CD8-positive, alpha-beta memory T cell (primary cell): ENCODE results near the gene ZNF850. TPM values are rescaled to one million over a fixed set of nuclear protein-coding genes. Genes with fewer than 3 reads are reported as not detected.
A peak's percentile ranks its signal among the peaks of the same experiment; 100 is the strongest.

Source experiments
- CTCF ChIA-PET: fragments of 350-600 bp; sonication (Branson Sonifier 250); formaldehyde crosslinking; loops from one replicate; lab custom pipeline; 2021; ENCODE audit warnings: antibody characterized with exemption; lab: Charles Lee
- POLR2A ChIA-PET: fragments of 350-600 bp; sonication (Branson Sonifier 250); formaldehyde crosslinking; loops from one replicate; lab custom pipeline; 2021; ENCODE audit warnings: antibody characterized with exemption; lab: Charles Lee
- DNase-seq, 5 donors: peaks; one replicate each; pipeline versions ENCODE4 v3.0.0 to v3.0.0-alpha.2; 2020 to 2022; ENCODE audit warnings: mixed read lengths in 1 of 5
- H3K27ac ChIP-seq: one replicate; pipeline ENCODE4 v1.7.0; 2013; ENCODE audit warnings: low read depth, mild to moderate bottlenecking, low read length, moderate library complexity
- H3K27me3 ChIP-seq: 2 replicates; pipeline ENCODE4 v1.7.0; 2013; ENCODE audit warnings: low read length, mild to moderate bottlenecking; ENCODE audit not compliant: insufficient read depth, poor library complexity, severe bottlenecking
- H3K36me3 ChIP-seq: 2 replicates; pipeline ENCODE4 v1.7.0; 2013; ENCODE audit warnings: mild to moderate bottlenecking, low read length, moderate library complexity; ENCODE audit not compliant: insufficient read depth
- H3K4me1 ChIP-seq: 2 replicates; pipeline ENCODE4 v1.7.0; 2013; ENCODE audit warnings: mild to moderate bottlenecking, low read length, moderate library complexity; ENCODE audit not compliant: insufficient read depth
- H3K4me3 ChIP-seq: 2 replicates; pipeline ENCODE4 v1.7.0; 2013; ENCODE audit warnings: mild to moderate bottlenecking, low read length
- H3K9me3 ChIP-seq: 2 replicates; pipeline ENCODE4 v1.7.0; 2013; ENCODE audit warnings: mild to moderate bottlenecking, low read length
- H3K27ac Mint-ChIP-seq, 8 donors: one replicate each; pipeline ENCODE4 v1.8.0; 2020 to 2021; ENCODE audit warnings: mixed read lengths in 8 of 8, mild to moderate bottlenecking in 6 of 8, inconsistent platforms in 3 of 8, moderate library complexity in 3 of 8
- H3K27me3 Mint-ChIP-seq, 2 donors: one replicate each; pipeline ENCODE4 v1.8.0; 2020 to 2021; ENCODE audit warnings: mixed read lengths in 2 of 2, mild to moderate bottlenecking in 1 of 2, moderate library complexity in 1 of 2
- H3K36me3 Mint-ChIP-seq, 3 donors: one replicate each; pipeline ENCODE4 v1.8.0; 2020 to 2021; ENCODE audit warnings: mixed read lengths in 3 of 3, inconsistent platforms in 1 of 3, mild to moderate bottlenecking in 1 of 3
- H3K4me1 Mint-ChIP-seq, 3 donors: one replicate each; pipeline ENCODE4 v1.8.0; 2020 to 2021; ENCODE audit warnings: mixed read lengths in 3 of 3, inconsistent platforms in 1 of 3, mild to moderate bottlenecking in 1 of 3
- H3K4me3 Mint-ChIP-seq, 7 donors: one replicate each; pipeline ENCODE4 v1.8.0; 2020 to 2021; ENCODE audit warnings: mixed read lengths in 7 of 7, mild to moderate bottlenecking in 6 of 7, moderate library complexity in 4 of 7, inconsistent platforms in 2 of 7
- H3K9me3 Mint-ChIP-seq, 5 donors: one replicate each; pipeline ENCODE4 v1.8.0; 2020 to 2022; ENCODE audit warnings: mixed read lengths in 5 of 5, mild to moderate bottlenecking in 3 of 5, moderate library complexity in 2 of 5, inconsistent platforms in 1 of 5
- polyA plus RNA-seq: library from polyadenylated mRNA; unstranded; fragments of 300-500 nt; fragmentation: Illumina TruSeq; gene quantifications from one replicate; pipeline ENCODE4 v1.2.3, GENCODE V29; 2021
- total RNA-seq, 2 experiments: library from RNA; stranded (reverse); gene quantifications; one replicate each; pipeline ENCODE4 v1.2.3, GENCODE V29; 2021

The ZNF850 gene
- total and polyA plus RNA-seq, 3 experiments from 2014 or later = 0.76 to 6.9 (median 6.1) TPM

GRCh38 chr19:36687214-36688056, 85.2 kb downstream of the ZNF850 start, which contains the start of gene ZNF567:
Gene ZNF567, plus strand, starts transcription at chr19:36687612. Its CDS starts 7,256 bp downstream, at chr19:36694868.
- POLR2A ChIA-PET = interaction anchor here (0.6 kb wide), 1 partner anchor 537 kb away, joined by 3 read pairs; no protein-coding TSS in a partner anchor
- Mint-ChIP-seq H3K4me3 (peak within 1 kb of the TSS; percentile 94 to 99 (median 99)), H3K27ac (peak within 1 kb of the TSS; percentile 88 to 100 (median 96)), H3K27me3 (peaks cover 0 to 3% of the 10 kb centered on the region in 2 donors), H3K4me1 (peaks cover 38 to 56% (median 46%) of the 10 kb centered on the region in 3 donors), H3K9me3 (peaks cover 0 to 12% (median 1%) of the 10 kb centered on the region in 5 donors), H3K36me3 (peaks cover 26 to 64% (median 45%) of the 10 kb centered on the region in 3 donors)
- H3K4me3 ChIP-seq = peak within 1 kb of the TSS; percentile 87
- H3K27ac ChIP-seq = peak within 1 kb of the TSS; percentile 80
- no peaks in the 10 kb centered on the region for H3K27me3 ChIP-seq
- no peaks in the 10 kb centered on the region for H3K9me3 ChIP-seq
- CTCF ChIA-PET = interaction anchor here (1.2 kb wide), 1 partner anchor 13 kb away, joined by 4 read pairs; no protein-coding TSS in a partner anchor
- peaks cover 29% of the 10 kb centered on the region for H3K36me3 ChIP-seq
- peaks cover 22% of the 10 kb centered on the region for H3K4me1 ChIP-seq
- DNase-seq = peak; percentile 94 to 98 (median 96)

- Histone ChIP-seq H3K27me3 (no peaks in the 10 kb centered on the region), H3K27ac (peak overlapping the region; percentile 80), H3K36me3 (peaks cover 21% of the 10 kb centered on the region), H3K4me3 (peak overlapping the region; percentile 87), H3K4me1 (peaks cover 22% of the 10 kb centered on the region), H3K9me3 (no peaks in the 10 kb centered on the region)
- no peak for DNase-seq
- H3K36me3 Mint-ChIP-seq = peaks cover 22 to 62% (median 39%) of the 10 kb centered on the region in 3 donors
- H3K9me3 Mint-ChIP-seq = peaks cover 0 to 7% (median 0%) of the 10 kb centered on the region in 5 donors
- CTCF ChIA-PET = interaction anchor here (1.2 kb wide), 1 partner anchor 12 kb away, joined by 4 read pairs; no protein-coding TSS in a partner anchor
- peak overlapping the region; percentile 94 to 99 (median 99) for H3K4me3 Mint-ChIP-seq
- H3K27me3 Mint-ChIP-seq = peaks cover 0 to 3% of the 10 kb centered on the region in 2 donors
- H3K27ac Mint-ChIP-seq = peak overlapping the region; percentile 88 to 100 (median 96)
- peaks cover 38 to 59% (median 46%) of the 10 kb centered on the region in 3 donors for H3K4me1 Mint-ChIP-seq
- POLR2A ChIA-PET = interaction anchor here (0.5 kb wide), 1 partner anchor 989 kb away, joined by 3 read pairs; no protein-coding TSS in a partner anchor
These were observed 86.0 kb downstream of the ZNF850 start for GRCh38 chr19:36686365-36687213.

DNA sequence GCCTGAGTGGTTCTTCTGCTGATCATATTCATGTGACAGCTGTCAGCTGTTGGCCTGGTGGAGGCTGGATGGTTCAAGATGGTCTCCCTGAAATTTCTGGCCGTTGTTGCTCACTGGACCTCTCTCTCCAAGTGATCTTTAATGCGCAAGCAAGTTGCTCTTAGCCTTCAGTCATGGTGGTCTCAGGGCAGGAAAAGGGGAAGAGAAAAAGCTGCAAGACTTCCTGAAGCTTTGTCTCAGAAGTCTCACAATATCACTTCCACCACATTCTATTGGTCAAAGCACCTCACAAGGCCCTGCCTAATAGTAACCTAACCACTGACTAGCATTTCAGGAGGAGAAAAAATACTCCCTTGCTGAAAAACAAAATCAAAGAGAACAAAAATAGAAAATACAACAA, 86.8 kb downstream of the ZNF850 start:
- CTCF ChIA-PET = no interaction called here

GRCh38 chr19:36679455-36679854, 93.2 kb downstream of the ZNF850 start:
- no peaks in the 10 kb centered on the region for H3K4me1 ChIP-seq
- no peaks in the 10 kb centered on the region for H3K9me3 ChIP-seq
- Mint-ChIP-seq H3K9me3 (peaks cover 8 to 27% (median 20%) of the 10 kb centered on the region in 5 donors), H3K36me3 (peaks cover 24 to 52% (median 52%) of the 10 kb centered on the region in 3 donors), H3K4me1 (peaks cover 2 to 8% (median 3%) of the 10 kb centered on the region in 3 donors), H3K27me3 (no peaks in the 10 kb centered on the region), H3K27ac (no peak overlapping the region), H3K4me3 (no peak overlapping the region)
- ChIA-PET POLR2A (no interaction called here), CTCF (no interaction called here)
- H3K27ac ChIP-seq = no peak overlapping the region
- H3K27me3 ChIP-seq = no peaks in the 10 kb centered on the region
- H3K4me3 ChIP-seq = no peak overlapping the region
- peaks cover 6% of the 10 kb centered on the region for H3K36me3 ChIP-seq
- no peak for DNase-seq

More for the DNA sequence above, 86.8 kb downstream of the ZNF850 start:
- peaks cover 18% of the 10 kb centered on the region for H3K36me3 ChIP-seq
- Mint-ChIP-seq H3K4me1 (peaks cover 38 to 59% (median 46%) of the 10 kb centered on the region in 3 donors), H3K4me3 (peak overlapping the region; percentile 79 to 99 (median 98)), H3K27ac (peak overlapping the region in 7 of 8 donors; percentile 8 to 98 (median 92)), H3K36me3 (peaks cover 20 to 58% (median 42%) of the 10 kb centered on the region in 3 donors), H3K9me3 (peaks cover 0 to 8% (median 1%) of the 10 kb centered on the region in 5 donors), H3K27me3 (peaks cover 0 to 3% of the 10 kb centered on the region in 2 donors)
- H3K4me1 ChIP-seq = peaks cover 22% of the 10 kb centered on the region
- H3K27me3 ChIP-seq = no peaks in the 10 kb centered on the region
- no peak overlapping the region for H3K27ac ChIP-seq
- H3K9me3 ChIP-seq = no peaks in the 10 kb centered on the region
- no peak overlapping the region for H3K4me3 ChIP-seq
- POLR2A ChIA-PET = no interaction called here
- DNase-seq = no peak

DNA sequence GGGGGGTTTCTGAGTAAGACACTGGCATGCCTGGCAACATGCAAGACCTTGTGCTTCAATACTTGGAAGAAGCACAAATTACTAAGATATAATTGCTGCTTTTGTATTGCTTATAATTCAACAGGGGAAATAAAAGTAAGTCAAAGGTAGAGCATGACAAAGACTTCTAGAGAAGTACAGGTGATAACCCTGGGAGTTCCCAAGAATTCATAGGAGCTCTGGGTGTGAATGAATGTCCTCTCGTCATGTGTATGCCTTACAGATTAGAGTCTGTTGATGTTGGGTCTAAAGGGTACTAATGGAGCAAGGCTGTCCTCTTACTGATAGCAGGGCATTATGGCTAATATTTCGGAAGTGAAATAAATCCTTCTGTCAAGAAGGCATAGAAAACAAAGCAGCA, 98.4 kb downstream of the ZNF850 start:
- Histone ChIP-seq H3K4me1 (no peaks in the 10 kb centered on the region), H3K9me3 (peaks cover 9% of the 10 kb centered on the region), H3K27me3 (no peaks in the 10 kb centered on the region), H3K27ac (no peak overlapping the region), H3K36me3 (peaks cover 1% of the 10 kb centered on the region), H3K4me3 (no peak overlapping the region)
- ChIA-PET CTCF (interaction anchor here (1.5 kb wide), 1 partner anchor 13 kb away, joined by 4 read pairs; no protein-coding TSS in a partner anchor), POLR2A (no interaction called here)
- peaks cover 8 to 61% (median 28%) of the 10 kb centered on the region in 5 donors for H3K9me3 Mint-ChIP-seq
- H3K27ac Mint-ChIP-seq = no peak overlapping the region
- H3K4me3 Mint-ChIP-seq = no peak overlapping the region
- H3K4me1 Mint-ChIP-seq = peaks cover 13 to 28% (median 20%) of the 10 kb centered on the region in 3 donors
- no peak for DNase-seq
- H3K36me3 Mint-ChIP-seq = peaks cover 14 to 70% (median 56%) of the 10 kb centered on the region in 3 donors
- H3K27me3 Mint-ChIP-seq = no peaks in the 10 kb centered on the region

DNA sequence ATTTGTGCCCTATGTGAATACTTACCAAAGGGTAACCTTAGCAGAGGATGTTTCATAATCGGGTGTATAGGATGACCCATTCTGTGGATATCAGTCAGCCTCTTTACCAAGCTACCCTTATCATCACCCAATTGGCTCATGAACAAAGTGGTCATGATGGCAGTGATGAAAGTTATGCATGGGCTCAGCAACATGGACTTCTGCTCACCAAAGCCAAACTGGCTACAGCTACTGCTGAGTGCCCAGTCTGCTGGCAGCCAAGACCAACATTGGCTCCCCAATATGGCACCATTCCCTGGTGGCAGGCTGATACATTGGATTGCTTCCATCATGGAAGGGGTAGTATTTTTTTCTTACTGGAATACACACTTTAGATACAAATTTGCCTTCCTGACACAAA, 100.2 kb downstream of the ZNF850 start:
- no peak for DNase-seq
- Histone ChIP-seq H3K27me3 (no peaks in the 10 kb centered on the region), H3K4me3 (no peak overlapping the region), H3K4me1 (peaks cover 5% of the 10 kb centered on the region), H3K36me3 (no peaks in the 10 kb centered on the region), H3K27ac (no peak overlapping the region), H3K9me3 (peaks cover 9% of the 10 kb centered on the region)
- POLR2A ChIA-PET = no interaction called here
- Mint-ChIP-seq H3K4me3 (no peak overlapping the region), H3K36me3 (peaks cover 7 to 65% (median 42%) of the 10 kb centered on the region in 3 donors), H3K4me1 (peaks cover 22 to 40% (median 32%) of the 10 kb centered on the region in 3 donors), H3K9me3 (peaks cover 0 to 56% (median 17%) of the 10 kb centered on the region in 5 donors), H3K27ac (no peak overlapping the region), H3K27me3 (no peaks in the 10 kb centered on the region)
- CTCF ChIA-PET = no interaction called here

DNA sequence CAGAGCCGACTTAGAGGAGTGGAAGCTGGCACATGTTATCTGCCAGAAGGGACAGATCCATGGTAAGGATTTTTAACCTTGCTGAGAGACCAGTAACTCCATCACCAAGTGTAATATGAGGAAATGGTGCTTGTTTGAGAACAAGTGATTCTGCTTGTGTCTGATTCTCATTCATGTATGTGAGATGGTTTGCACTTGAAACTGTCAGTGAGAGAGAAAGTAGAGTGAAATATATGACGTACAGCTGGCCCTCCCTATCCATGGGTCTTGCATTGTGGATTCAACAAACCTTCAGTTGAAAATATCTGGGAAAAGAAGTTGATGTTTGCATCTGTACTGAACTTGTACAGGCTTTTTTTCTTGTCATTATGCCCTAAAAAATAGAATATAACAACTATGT, 104.0 kb downstream of the ZNF850 start:
- peaks cover 9 to 72% (median 24%) of the 10 kb centered on the region in 5 donors for H3K9me3 Mint-ChIP-seq
- H3K4me1 Mint-ChIP-seq = peaks cover 42 to 65% (median 56%) of the 10 kb centered on the region in 3 donors
- Histone ChIP-seq H3K27ac (no peak overlapping the region), H3K9me3 (peaks cover 11% of the 10 kb centered on the region), H3K27me3 (no peaks in the 10 kb centered on the region), H3K4me1 (peaks cover 12% of the 10 kb centered on the region), H3K4me3 (peak overlapping the region; percentile 5), H3K36me3 (peaks cover 8% of the 10 kb centered on the region)
- peaks cover 22 to 75% (median 59%) of the 10 kb centered on the region in 3 donors for H3K36me3 Mint-ChIP-seq
- ChIA-PET POLR2A (no interaction called here), CTCF (no interaction called here)
- peak overlapping the region in 5 of 8 donors; percentile 4 to 62 (median 34) for H3K27ac Mint-ChIP-seq
- no peak for DNase-seq
- H3K27me3 Mint-ChIP-seq = peaks cover 0 to 5% of the 10 kb centered on the region in 2 donors
- peak overlapping the region; percentile 48 to 100 (median 71) for H3K4me3 Mint-ChIP-seq
